AG04449 (cell line): ENCODE data around the gene ALG2.
"Not testable (repeated sequence)": the region's sequence is repeated elsewhere in the genome, so short reads cannot be mapped to it uniquely, and the experiment has no call there.

Experiments used
- CTCF ChIA-PET: fragments of 350-600 bp; formaldehyde crosslinking; extraction: SDS; loops from one replicate; lab custom pipeline; 2021; ENCODE audit warnings: antibody characterized with exemption; lab: Yijun Ruan, JAX
- POLR2A ChIA-PET: fragments of 400-600, 350-600 bp; formaldehyde crosslinking; extraction: SDS; loops from one replicate; lab custom pipeline; 2020; ENCODE audit warnings: antibody characterized with exemption, inconsistent platforms; lab: Yijun Ruan, JAX
- DNase-seq: peaks from one replicate; pipeline ENCODE4 v3.0.0-alpha.2; 2010; ENCODE audit warnings: low read depth, low spot score
- H3K4me3 ChIP-seq: 2 replicates; pipeline ENCODE4 v1.5.1; 2011; ENCODE audit warnings: low read depth, mild to moderate bottlenecking, control low read depth, low read length
- TF ChIP-seq, protein P1 (sequence below): IDR thresholded peaks from one replicate; pipeline ENCODE4 v1.5.1; 2011; ENCODE audit warnings: mild to moderate bottlenecking, moderate library complexity, low read length, control low read depth, inconsistent platforms; ENCODE audit not compliant: insufficient read depth; ENCODE audit errors: missing control alignments

ALG2 gene

DNA sequence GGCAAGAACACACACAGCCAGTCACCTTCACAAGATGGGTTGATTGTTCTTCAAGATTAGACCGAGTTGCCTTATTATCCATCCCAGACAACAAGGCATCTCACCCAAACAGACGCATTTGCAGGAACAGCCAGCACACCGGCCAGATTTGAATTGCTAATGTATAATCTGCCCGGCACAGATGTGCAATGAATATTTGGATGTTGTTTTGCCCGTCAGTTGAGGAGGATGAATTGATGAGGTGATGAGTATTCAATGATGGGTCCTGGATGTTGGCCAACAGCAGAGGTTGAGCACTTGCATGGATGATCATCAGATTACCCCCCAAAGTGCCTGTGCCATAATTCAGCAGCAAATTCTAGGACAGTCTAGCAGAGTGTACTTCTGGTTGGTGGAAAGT lies 20.1 kb downstream of the ALG2 start:
- ChIA-PET POLR2A (no interaction called here), CTCF (interaction anchor here (1.1 to 8.6 kb wide), 3 partner anchors 15 to 17 kb away, joined by 4 to 90 read pairs (median 4); no protein-coding TSS in a partner anchor)
- no peak for DNase-seq
- no peak overlapping the region for H3K4me3 ChIP-seq
- TF ChIP-seq, protein P1, sequence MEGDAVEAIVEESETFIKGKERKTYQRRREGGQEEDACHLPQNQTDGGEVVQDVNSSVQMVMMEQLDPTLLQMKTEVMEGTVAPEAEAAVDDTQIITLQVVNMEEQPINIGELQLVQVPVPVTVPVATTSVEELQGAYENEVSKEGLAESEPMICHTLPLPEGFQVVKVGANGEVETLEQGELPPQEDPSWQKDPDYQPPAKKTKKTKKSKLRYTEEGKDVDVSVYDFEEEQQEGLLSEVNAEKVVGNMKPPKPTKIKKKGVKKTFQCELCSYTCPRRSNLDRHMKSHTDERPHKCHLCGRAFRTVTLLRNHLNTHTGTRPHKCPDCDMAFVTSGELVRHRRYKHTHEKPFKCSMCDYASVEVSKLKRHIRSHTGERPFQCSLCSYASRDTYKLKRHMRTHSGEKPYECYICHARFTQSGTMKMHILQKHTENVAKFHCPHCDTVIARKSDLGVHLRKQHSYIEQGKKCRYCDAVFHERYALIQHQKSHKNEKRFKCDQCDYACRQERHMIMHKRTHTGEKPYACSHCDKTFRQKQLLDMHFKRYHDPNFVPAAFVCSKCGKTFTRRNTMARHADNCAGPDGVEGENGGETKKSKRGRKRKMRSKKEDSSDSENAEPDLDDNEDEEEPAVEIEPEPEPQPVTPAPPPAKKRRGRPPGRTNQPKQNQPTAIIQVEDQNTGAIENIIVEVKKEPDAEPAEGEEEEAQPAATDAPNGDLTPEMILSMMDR, result no peak

- ChIA-PET POLR2A (no interaction called here), CTCF (interaction anchor here (8.6 kb wide), 1 partner anchor 14 kb away, joined by 90 read pairs; no protein-coding TSS in a partner anchor)
- TF ChIP-seq, protein P1, result no peak
- DNase-seq, result no peak
- no peak overlapping the region for H3K4me3 ChIP-seq
Measured at GRCh38 chr9:99199938-99200539, 21.7 kb downstream of the ALG2 start.

DNA sequence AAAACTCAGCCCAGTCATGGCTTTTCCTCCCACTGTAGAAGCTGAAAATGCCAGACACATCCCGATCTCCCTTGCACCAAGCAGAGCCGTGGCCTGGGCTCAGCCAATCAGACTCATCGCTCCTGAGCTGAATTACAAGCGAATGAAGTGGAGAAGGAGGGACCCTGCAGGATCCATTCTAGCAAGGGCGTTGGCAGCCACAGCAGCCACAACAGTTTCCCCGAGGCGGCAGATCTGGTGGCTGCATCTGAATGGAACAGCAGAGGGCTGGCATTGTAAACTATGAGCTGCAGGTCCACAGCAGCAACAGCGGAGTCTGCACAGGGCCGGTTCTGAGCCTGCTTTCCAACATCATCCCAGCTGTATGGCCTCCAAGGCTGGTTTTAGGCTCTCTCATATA lies 23.8 kb downstream of the ALG2 start:
- TF ChIP-seq, protein P1, result no peak
- no peak overlapping the region for H3K4me3 ChIP-seq
- POLR2A ChIA-PET, result interaction anchor here (1.3 kb wide), 1 partner anchor 24 kb away, joined by 3 read pairs; the partner anchor contains the start of gene ALG2
- DNase-seq, result no peak
- CTCF ChIA-PET, result interaction anchor here (1.2 to 8.6 kb wide), 4 partner anchors 12 to 19 kb away, joined by 4 to 90 read pairs (median 6); no protein-coding TSS in a partner anchor

- H3K4me3 ChIP-seq, result no peak overlapping the region
- DNase-seq, result no peak
- TF ChIP-seq, protein P1, result no peak
- POLR2A ChIA-PET, result interaction anchor here (1.3 kb wide), 1 partner anchor 25 kb away, joined by 3 read pairs; the partner anchor contains the start of gene ALG2
- CTCF ChIA-PET, result interaction anchor here (0.8 to 8.6 kb wide), 6 partner anchors 11 to 1126 kb away, joined by 3 to 90 read pairs (median 5); no protein-coding TSS in a partner anchor
Measured at GRCh38 chr9:99197124-99197630, 24.6 kb downstream of the ALG2 start.

- DNase-seq, H3K4me3 ChIP-seq, POLR2A ChIA-PET: not testable (repeated sequence)
- CTCF ChIA-PET, result interaction anchor here (1.6 to 8.6 kb wide), 3 partner anchors 11 to 20 kb away, joined by 6 to 90 read pairs (median 6); no protein-coding TSS in a partner anchor
Measured at GRCh38 chr9:99196484-99196883, 25.3 kb downstream of the ALG2 start.

GRCh38 chr9:99193466-99193821 lies 28.3 kb downstream of the ALG2 start:
- no peak for DNase-seq
- TF ChIP-seq, protein P1, result no peak
- ChIA-PET POLR2A (no interaction called here), CTCF (interaction anchor here (0.6 to 8.6 kb wide), 4 partner anchors 8 to 621 kb away, joined by 3 to 90 read pairs (median 4); partner anchors contain the start of gene SEC61B)
- no peak overlapping the region for H3K4me3 ChIP-seq
